HFFc6 (cell line): Measurements from ENCODE around the gene KIAA0232. TPM values are rescaled to one million over a fixed set of nuclear protein-coding genes. Genes with fewer than 3 reads are reported as not detected.

Experiments
- DNase-seq: peaks from one replicate; pipeline ENCODE4 v3.0.0-alpha.2; 2018
- H3K27ac Mint-ChIP-seq: 2 replicates; pipeline ENCODE4 v1.8.0; 2020; ENCODE audit warnings: mild to moderate bottlenecking, mixed read lengths
- H3K27me3 Mint-ChIP-seq: 2 replicates; pipeline ENCODE4 v1.8.0; 2021; ENCODE audit warnings: mild to moderate bottlenecking, moderate library complexity, mixed read lengths; ENCODE audit not compliant: insufficient read depth
- H3K36me3 Mint-ChIP-seq: 2 replicates; pipeline ENCODE4 v1.8.0; 2021; ENCODE audit warnings: low read depth, mixed read lengths
- H3K4me1 Mint-ChIP-seq: 2 replicates; pipeline ENCODE4 v1.8.0; 2020; ENCODE audit warnings: low read depth, mixed read lengths
- H3K4me3 Mint-ChIP-seq: 2 replicates; pipeline ENCODE4 v1.8.0; 2020; ENCODE audit warnings: mild to moderate bottlenecking, moderate library complexity, mixed read lengths
- H3K9me3 Mint-ChIP-seq: 2 replicates; pipeline ENCODE4 v1.8.0; 2020; ENCODE audit warnings: mild to moderate bottlenecking, mixed read lengths
- CTCF ChIP-seq: fragments of 200-600 bp; sonication (generic); IDR thresholded peaks from 2 replicates; pipeline ENCODE4 v1.5.0; 2021; ENCODE audit warnings: antibody characterized with exemption, mild to moderate bottlenecking
- total RNA-seq, 6 experiments: library from RNA; stranded (reverse); fragmentation: NEBNext Ultra II Directional; extraction: Animal tissue kit (Norgen Biotek cat#: 25700); gene quantifications; 2 replicates in 1 of 6; 3 replicates in 5 of 6; pipeline ENCODE4 v1.2.3, GENCODE V29; 2021

KIAA0232 gene
- total RNA-seq, 6 experiments from 2014 or later: 15.2 to 21.2 (median 19.0) TPM

DNA sequence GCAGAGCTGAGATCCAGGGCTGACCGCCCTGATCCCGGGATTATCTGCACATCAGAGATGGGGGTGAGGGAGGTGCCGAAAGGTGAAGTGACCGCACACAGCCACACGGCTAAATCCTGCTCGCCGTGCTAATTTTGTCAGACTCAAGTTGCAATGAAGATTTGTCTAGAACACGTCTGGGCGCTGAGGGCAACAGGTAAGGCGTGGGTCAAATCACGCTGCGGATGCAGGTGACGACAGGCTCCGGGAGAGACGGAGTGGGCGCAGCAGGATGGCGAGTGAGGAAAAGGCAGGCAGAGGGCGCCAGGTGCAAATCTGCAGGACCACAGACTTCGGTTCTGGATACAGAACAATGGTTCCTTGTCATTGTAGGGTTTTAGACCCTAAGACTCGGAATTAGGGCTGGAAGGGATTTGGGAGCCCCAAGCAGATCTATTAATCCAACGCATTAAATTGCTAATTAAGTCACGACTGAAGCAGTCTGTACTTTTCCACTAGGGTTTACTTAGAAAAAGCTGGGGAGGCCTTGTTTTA, 125.2 kb downstream of the KIAA0232 start:
- DNase-seq: no peak
- Mint-ChIP-seq H3K36me3 (no peaks in the 10 kb centered on the region), H3K9me3 (no peaks in the 10 kb centered on the region), H3K27me3 (peaks cover 5% of the 10 kb centered on the region), H3K27ac (no peak overlapping the region), H3K4me3 (no peak overlapping the region), H3K4me1 (peaks cover 22% of the 10 kb centered on the region)
- TF ChIP-seq CTCF: peak; percentile 64

DNA sequence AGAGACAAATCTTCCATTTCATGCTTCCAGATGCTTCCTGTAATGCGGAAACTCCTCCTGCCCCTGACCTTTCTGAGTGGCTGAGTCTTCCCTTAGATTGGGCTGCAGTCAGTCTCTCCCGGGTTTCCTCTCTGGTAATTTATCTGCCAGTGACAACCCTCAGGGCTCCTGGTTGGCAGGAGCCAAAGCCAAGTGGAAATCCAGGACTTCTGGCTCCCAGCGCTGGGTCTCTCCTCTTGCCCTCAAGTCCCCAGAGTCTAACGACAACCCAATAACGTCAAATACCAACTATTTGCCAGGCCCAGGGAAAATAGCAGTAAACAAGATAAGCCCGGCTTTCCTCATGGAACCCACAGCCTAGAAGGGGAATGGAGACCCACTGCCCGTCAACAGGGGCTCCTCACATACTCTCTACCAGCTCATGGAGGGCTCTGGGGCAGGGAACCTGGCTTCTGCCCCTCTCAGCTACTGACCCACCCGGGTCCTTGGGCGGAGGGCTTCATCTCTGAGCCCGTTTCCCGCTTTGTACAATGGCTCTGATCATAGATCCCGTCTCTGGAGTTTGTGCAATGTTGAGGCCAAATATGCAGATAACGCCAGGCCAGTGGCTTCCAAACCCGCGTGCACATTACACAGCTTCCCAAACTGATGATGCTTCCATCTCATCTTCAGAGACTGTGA, 126.0 kb downstream of the KIAA0232 start:
- Mint-ChIP-seq H3K9me3 (no peaks in the 10 kb centered on the region), H3K4me1 (peaks cover 22% of the 10 kb centered on the region), H3K27me3 (peaks cover 5% of the 10 kb centered on the region), H3K27ac (peak overlapping the region; percentile 88), H3K4me3 (peak overlapping the region; percentile 94), H3K36me3 (no peaks in the 10 kb centered on the region)
- DNase-seq: no peak
- no peak for TF ChIP-seq CTCF

DNA sequence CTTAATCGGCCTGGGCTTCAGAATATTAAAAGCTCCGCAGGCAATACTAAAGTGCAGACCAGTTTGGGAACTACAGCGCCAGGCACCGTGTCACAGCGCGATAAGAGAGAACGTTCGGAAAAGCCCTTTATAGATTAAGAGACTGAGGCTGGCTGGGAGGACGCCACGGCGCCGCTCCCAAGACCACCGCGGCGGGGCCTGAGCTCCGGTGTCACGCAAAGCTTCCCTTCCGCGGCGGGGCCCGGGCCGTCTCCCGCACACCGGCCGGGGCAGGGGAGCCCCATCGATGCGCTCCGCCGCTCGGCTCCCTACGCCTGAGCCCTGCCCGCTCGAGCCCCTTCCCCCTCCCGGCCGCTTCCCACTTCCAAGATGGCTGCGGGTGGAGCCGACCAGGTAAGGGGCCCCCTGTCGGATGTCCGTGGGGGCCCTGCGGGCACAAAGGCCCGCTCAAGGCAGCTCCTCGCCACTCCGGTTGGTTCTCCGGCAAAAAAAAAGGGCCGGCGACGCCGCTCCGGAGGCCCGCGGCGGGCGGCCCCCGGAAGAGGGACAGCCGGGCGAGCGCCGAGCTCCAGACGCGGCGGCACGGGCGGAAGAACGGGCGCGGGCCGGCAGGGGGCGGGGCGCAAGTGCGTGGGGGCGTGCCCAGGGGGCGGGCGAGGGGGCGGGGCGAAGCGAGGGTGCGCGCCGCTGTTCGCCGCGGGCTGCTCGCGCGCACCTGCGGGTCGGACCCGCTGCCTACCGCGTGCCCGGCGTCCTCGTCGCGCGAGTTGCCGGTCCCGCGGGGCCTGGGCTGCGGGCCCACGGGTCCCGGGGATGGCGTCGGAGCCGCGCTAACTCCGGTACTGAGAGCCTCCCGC, 126.8 kb downstream of the KIAA0232 start, which contains the start of gene TBC1D14:
Gene TBC1D14 (plus strand): TSS at position 714 of the 857 bp plus-strand sequence. CDS start 13,564 bp downstream, outside the sequence.
- Mint-ChIP-seq H3K4me3 (peak within 1 kb of the TSS; percentile 94), H3K27ac (peak within 1 kb of the TSS; percentile 88), H3K9me3 (no peaks in the 10 kb centered on the region), H3K4me1 (peaks cover 22% of the 10 kb centered on the region), H3K27me3 (peaks cover 3% of the 10 kb centered on the region), H3K36me3 (no peaks in the 10 kb centered on the region)
- peak; percentile 62 for TF ChIP-seq CTCF
- peak; percentile 67 for DNase-seq

DNA sequence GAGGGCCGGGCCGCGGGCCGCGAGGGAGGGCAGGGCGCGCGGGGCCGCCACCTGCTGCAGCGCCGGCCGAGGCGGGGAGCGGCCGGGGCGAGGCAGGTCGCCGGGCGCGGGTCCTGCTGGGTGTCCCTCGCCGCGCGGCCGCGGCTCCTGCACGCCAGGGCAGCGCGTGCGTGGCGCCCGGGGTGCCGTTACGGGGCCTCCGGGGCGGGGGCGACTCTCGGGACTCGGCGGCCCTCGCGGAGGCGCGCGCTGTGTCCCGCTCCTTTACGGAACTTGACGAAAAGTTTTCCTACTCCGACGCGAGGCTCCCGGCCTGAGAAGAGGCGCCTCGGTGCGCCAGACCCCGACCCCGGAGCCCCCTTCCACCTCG, 127.4 kb downstream of the KIAA0232 start:
- no peaks in the 10 kb centered on the region for H3K36me3 Mint-ChIP-seq
- no peak for TF ChIP-seq CTCF
- H3K27ac Mint-ChIP-seq: no peak overlapping the region
- H3K27me3 Mint-ChIP-seq: peaks cover 3% of the 10 kb centered on the region
- H3K9me3 Mint-ChIP-seq: no peaks in the 10 kb centered on the region
- H3K4me3 Mint-ChIP-seq: peak overlapping the region; percentile 89
- DNase-seq: no peak
- H3K4me1 Mint-ChIP-seq: peaks cover 22% of the 10 kb centered on the region

- H3K27me3 Mint-ChIP-seq: peaks cover 3% of the 10 kb centered on the region
- peak overlapping the region; percentile 29; the same call in 1 of the 2 replicates for H3K27ac Mint-ChIP-seq
- peak; percentile 36; the same call in 1 of the 2 replicates for TF ChIP-seq CTCF
- H3K9me3 Mint-ChIP-seq: no peaks in the 10 kb centered on the region
- peaks cover 22% of the 10 kb centered on the region for H3K4me1 Mint-ChIP-seq
- DNase-seq: no peak
- H3K4me3 Mint-ChIP-seq: peak overlapping the region; percentile 89
- H3K36me3 Mint-ChIP-seq: no peaks in the 10 kb centered on the region
Observed at GRCh38 chr4:6910340-6910959, 127.9 kb downstream of the KIAA0232 start.
